OCI-LY3 (cell line): ENCODE data around the gene SPATA19.

Experiments used
- EZH2phosphoT487 ChIP-seq: fragments of 200-600 bp; shearing (Covaris generic); IDR thresholded peaks from 2 replicates; pipeline ENCODE4 v1.6.1; 2018; ENCODE audit warnings: antibody characterized with exemption, mixed run types, low read depth
- TF ChIP-seq, protein P1 (sequence below): fragments of 200-600, 300-600 bp; sonication (generic); IDR thresholded peaks from 2 replicates; pipeline ENCODE4 v1.5.1; 2014; ENCODE audit warnings: antibody characterized with exemption, low read length, low read depth

DNA sequence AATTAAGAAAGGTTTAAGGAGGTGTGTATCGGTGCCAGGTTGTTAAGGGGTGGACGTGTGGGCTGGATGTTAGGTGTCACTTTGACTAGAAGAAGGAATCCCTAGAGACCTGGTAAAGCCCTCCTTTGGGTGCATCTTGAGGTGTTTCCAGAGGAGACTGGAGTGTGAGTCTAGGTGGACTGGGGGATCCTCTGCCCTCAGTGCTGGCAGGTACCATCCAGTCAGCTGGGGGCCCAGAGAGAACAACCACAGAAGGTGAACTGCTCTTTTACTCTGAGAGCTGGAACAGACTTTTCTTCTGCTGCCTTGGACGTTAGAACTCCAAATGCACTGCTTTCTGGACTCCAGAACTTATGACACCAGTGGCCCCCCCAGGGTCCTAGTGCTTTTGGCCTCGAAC lies 44.0 kb downstream of the SPATA19 start:
- TF ChIP-seq, protein P1, sequence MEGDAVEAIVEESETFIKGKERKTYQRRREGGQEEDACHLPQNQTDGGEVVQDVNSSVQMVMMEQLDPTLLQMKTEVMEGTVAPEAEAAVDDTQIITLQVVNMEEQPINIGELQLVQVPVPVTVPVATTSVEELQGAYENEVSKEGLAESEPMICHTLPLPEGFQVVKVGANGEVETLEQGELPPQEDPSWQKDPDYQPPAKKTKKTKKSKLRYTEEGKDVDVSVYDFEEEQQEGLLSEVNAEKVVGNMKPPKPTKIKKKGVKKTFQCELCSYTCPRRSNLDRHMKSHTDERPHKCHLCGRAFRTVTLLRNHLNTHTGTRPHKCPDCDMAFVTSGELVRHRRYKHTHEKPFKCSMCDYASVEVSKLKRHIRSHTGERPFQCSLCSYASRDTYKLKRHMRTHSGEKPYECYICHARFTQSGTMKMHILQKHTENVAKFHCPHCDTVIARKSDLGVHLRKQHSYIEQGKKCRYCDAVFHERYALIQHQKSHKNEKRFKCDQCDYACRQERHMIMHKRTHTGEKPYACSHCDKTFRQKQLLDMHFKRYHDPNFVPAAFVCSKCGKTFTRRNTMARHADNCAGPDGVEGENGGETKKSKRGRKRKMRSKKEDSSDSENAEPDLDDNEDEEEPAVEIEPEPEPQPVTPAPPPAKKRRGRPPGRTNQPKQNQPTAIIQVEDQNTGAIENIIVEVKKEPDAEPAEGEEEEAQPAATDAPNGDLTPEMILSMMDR, result no peak
- TF ChIP-seq EZH2phosphoT487, result no peak
